T-cell (primary cell): ENCODE measurements around the gene FYB1. TPM values are rescaled to one million over a fixed set of nuclear protein-coding genes. Genes with fewer than 3 reads are reported as not detected.
"Not testable (repeated sequence)": the region's sequence is repeated elsewhere in the genome, so short reads cannot be mapped to it uniquely, and the experiment has no call there.

Source experiments
- ATAC-seq, 4 experiments: fragments of 200-7000 bp in 3 of 4; fragments of 150-1000 bp in 1 of 4; cut with Tn5 transposase; replicated peaks in 1 of 4; 1 replicate in 3 of 4; 2 replicates in 1 of 4; pipeline ENCODE4 v1.10.0; 2021; ENCODE audit warnings: moderate library complexity in 3 of 4, mild to moderate bottlenecking in 2 of 4, moderate number of reproducible peaks in 1 of 4
- CTCF ChIA-PET, 2 donors: fragments of 300-600 bp; sonication (Branson Sonifier 250); formaldehyde crosslinking; loops; one replicate each; lab custom pipeline; 2022; ENCODE audit warnings: antibody characterized with exemption in 2 of 2; lab: Charles Lee
- POLR2A ChIA-PET, 2 donors: fragments of 300-600 bp; sonication (Branson Sonifier 250); formaldehyde crosslinking; loops; one replicate each; lab custom pipeline; 2022; ENCODE audit warnings: antibody characterized with exemption in 2 of 2; lab: Charles Lee
- DNase-seq, 35 experiments: peaks; one replicate each; pipeline versions ENCODE4 v3.0.0 to v3.0.0-alpha.2; 2013 to 2023
- H3K27ac ChIP-seq: one replicate; pipeline ENCODE4 v1.5.1; 2013; ENCODE audit warnings: low read length
- H3K27me3 ChIP-seq, 2 experiments: replicated peaks in 1 of 2; 1 replicate in 1 of 2; 2 replicates in 1 of 2; pipeline versions ENCODE4 v1.6.1 to v1.7.0; 2013; ENCODE audit warnings: low read length in 1 of 2, mixed read lengths in 1 of 2; ENCODE audit not compliant: control insufficient read depth in 2 of 2, insufficient read depth in 2 of 2; ENCODE audit errors: extremely low read depth in 1 of 2
- H3K36me3 ChIP-seq, 2 donors: 1 replicate in 1 of 2; 2 replicates in 1 of 2; pipeline versions ENCODE4 v1.6.1 to v1.7.0; 2013; ENCODE audit warnings: low read length in 1 of 2; ENCODE audit not compliant: control insufficient read depth in 2 of 2, insufficient read depth in 1 of 2; ENCODE audit errors: extremely low read depth in 1 of 2
- H3K4me1 ChIP-seq, 2 experiments: 1 replicate in 1 of 2; 2 replicates in 1 of 2; pipeline versions ENCODE4 v1.6.1 to v1.7.0; 2013; ENCODE audit warnings: low read length in 2 of 2, mixed read lengths in 1 of 2; ENCODE audit not compliant: insufficient read depth in 2 of 2, control insufficient read depth in 1 of 2; ENCODE audit errors: extremely low read depth in 1 of 2
- H3K4me3 ChIP-seq, 2 donors: 1 replicate in 1 of 2; 2 replicates in 1 of 2; pipeline versions ENCODE4 v1.5.1 to v1.7.0; 2013; ENCODE audit warnings: mild to moderate bottlenecking in 2 of 2, low read length in 1 of 2, moderate library complexity in 1 of 2; ENCODE audit not compliant: control insufficient read depth in 1 of 2; ENCODE audit errors: extremely low read depth in 1 of 2
- H3K9me3 ChIP-seq: 2 replicates; pipeline ENCODE4 v1.7.0; 2013
- H3K27ac Mint-ChIP-seq, 2 donors: one replicate each; pipeline ENCODE4 v1.8.0; 2020 to 2021; ENCODE audit warnings: mild to moderate bottlenecking in 2 of 2, mixed read lengths in 2 of 2
- H3K27me3 Mint-ChIP-seq, 2 donors: one replicate each; pipeline ENCODE4 v1.8.0; 2021 to 2022; ENCODE audit warnings: mixed read lengths in 2 of 2
- H3K36me3 Mint-ChIP-seq: one replicate; pipeline ENCODE4 v1.8.0; 2021; ENCODE audit warnings: mixed read lengths
- H3K4me1 Mint-ChIP-seq, 3 donors: one replicate each; pipeline ENCODE4 v1.8.0; 2020 to 2022; ENCODE audit warnings: mixed read lengths in 3 of 3, mild to moderate bottlenecking in 1 of 3
- H3K4me3 Mint-ChIP-seq, 3 donors: one replicate each; pipeline ENCODE4 v1.8.0; 2020 to 2022; ENCODE audit warnings: mild to moderate bottlenecking in 3 of 3, mixed read lengths in 3 of 3, moderate library complexity in 3 of 3
- H3K9me3 Mint-ChIP-seq, 3 donors: one replicate each; pipeline ENCODE4 v1.8.0; 2020 to 2022; ENCODE audit warnings: mixed read lengths in 3 of 3
- WGBS: methylation state at CpG from one replicate; pipeline ENCODE4 v1.1.5; 2013; ENCODE audit warnings: missing lambda C conversion rate; ENCODE audit not compliant: insufficient coverage; 5-methylcytosine and 5-hydroxymethylcytosine counted together
- total RNA-seq, 35 experiments: library from RNA in 6 of 35; stranded (reverse) in 6 of 35; fragments of 120-200 nt in 1 of 35; gene quantifications; one replicate each; pipeline versions ENCODE4 v1.2.1 to v1.2.4 and lab custom pipeline; 2013 to 2026

The FYB1 gene
- total RNA-seq, 5 donors from 2014 or later (not counting 1 experiment from before 2014, with no cell fraction given) = 372 to 769 (median 428) TPM

GRCh38 chr5:39234494-39234893 is 15.1 kb upstream of the FYB1 start:
- H3K4me3 ChIP-seq, ATAC-seq, H3K27ac ChIP-seq, H3K9me3 ChIP-seq, H3K27me3 ChIP-seq, H3K36me3 ChIP-seq, H3K4me1 ChIP-seq, DNase-seq, H3K9me3 Mint-ChIP-seq, CTCF ChIA-PET, H3K36me3 Mint-ChIP-seq, H3K27ac Mint-ChIP-seq, H3K4me3 Mint-ChIP-seq, H3K27me3 Mint-ChIP-seq: not testable (repeated sequence)
- H3K4me1 Mint-ChIP-seq = peaks cover 17 to 26% (median 18%) of the 10 kb centered on the region in 3 donors
- no CpG with 5 or more reads among the region's 1 CpG for WGBS
- POLR2A ChIA-PET = interaction anchor here in 1 of 2 donors (0.6 kb wide), 1 partner anchor 23 kb away, joined by 3 read pairs; no protein-coding TSS in a partner anchor

- Histone ChIP-seq H3K27me3 (no peaks in the 10 kb centered on the region), H3K27ac (no peak overlapping the region), H3K36me3 (no peaks in the 10 kb centered on the region), H3K4me3 (no peak overlapping the region), H3K9me3 (no peaks in the 10 kb centered on the region), H3K4me1 (no peaks in the 10 kb centered on the region)
- no peak for ATAC-seq
- DNase-seq = no peak
- H3K4me3 Mint-ChIP-seq = no peak overlapping the region
- H3K27me3 Mint-ChIP-seq = no peaks in the 10 kb centered on the region
- H3K9me3 Mint-ChIP-seq = no peaks in the 10 kb centered on the region
- H3K36me3 Mint-ChIP-seq = no peaks in the 10 kb centered on the region
- H3K4me1 Mint-ChIP-seq = peaks cover 15 to 19% (median 17%) of the 10 kb centered on the region in 3 donors
- CTCF ChIA-PET = no interaction called here
- 100% methylated on average over 1 of the region's 2 CpGs for WGBS
- POLR2A ChIA-PET = no interaction called here
- H3K27ac Mint-ChIP-seq = no peak overlapping the region
Measured at GRCh38 chr5:39233783-39234182, 14.4 kb upstream of the FYB1 start.

- POLR2A ChIA-PET = interaction anchor here in 1 of 2 donors (0.6 kb wide), 1 partner anchor 52 kb away, joined by 3 read pairs; no protein-coding TSS in a partner anchor
- Histone ChIP-seq H3K27me3 (no peaks in the 10 kb centered on the region), H3K4me3 (no peak overlapping the region), H3K4me1 (no peaks in the 10 kb centered on the region), H3K9me3 (no peaks in the 10 kb centered on the region), H3K27ac (no peak overlapping the region), H3K36me3 (no peaks in the 10 kb centered on the region)
- Mint-ChIP-seq H3K27ac (peak overlapping the region; percentile 40 to 83), H3K27me3 (no peaks in the 10 kb centered on the region), H3K9me3 (no peaks in the 10 kb centered on the region), H3K4me3 (no peak overlapping the region), H3K4me1 (peaks cover 14 to 20% (median 18%) of the 10 kb centered on the region in 3 donors), H3K36me3 (no peaks in the 10 kb centered on the region)
- CTCF ChIA-PET = interaction anchor here (0.6 to 3.3 kb wide), 3 partner anchors 13 to 271 kb away, joined by 3 to 17 read pairs (median 5); partner anchors contain the start of gene FYB1 (in 1 of the 2)
- DNase-seq (no peak), ATAC-seq (peak; percentile 24 to 90 (median 49))
- WGBS = 50% methylated on average over 1 of the region's 4 CpGs
Measured at GRCh38 chr5:39231705-39232525, 12.6 kb upstream of the FYB1 start.

GRCh38 chr5:39228596-39228995 is 9.2 kb upstream of the FYB1 start:
- Histone ChIP-seq H3K4me3 (no peak overlapping the region), H3K27me3 (no peaks in the 10 kb centered on the region), H3K27ac (no peak overlapping the region), H3K36me3 (no peaks in the 10 kb centered on the region), H3K4me1 (peaks cover 3 to 11% of the 10 kb centered on the region in 2 experiments), H3K9me3 (no peaks in the 10 kb centered on the region)
- H3K9me3 Mint-ChIP-seq = no peaks in the 10 kb centered on the region
- H3K36me3 Mint-ChIP-seq = no peaks in the 10 kb centered on the region
- H3K4me1 Mint-ChIP-seq = peaks cover 32 to 42% (median 36%) of the 10 kb centered on the region in 3 donors
- no CpG with 5 or more reads among the region's 3 CpGs for WGBS
- no peaks in the 10 kb centered on the region for H3K27me3 Mint-ChIP-seq
- ChIA-PET CTCF (interaction anchor here in 1 of 2 donors (0.7 to 0.9 kb wide), 2 partner anchors 12 to 13 kb away, joined by 3 read pairs; no protein-coding TSS in a partner anchor), POLR2A (interaction anchor here in 1 of 2 donors (0.7 kb wide), 1 partner anchor 10 kb away, joined by 3 read pairs; no protein-coding TSS in a partner anchor)
- DNase-seq (no peak), ATAC-seq (no peak)
- no peak overlapping the region for H3K27ac Mint-ChIP-seq
- no peak overlapping the region for H3K4me3 Mint-ChIP-seq

- ChIA-PET CTCF (interaction anchor here (0.6 to 2.5 kb wide), 4 partner anchors 9 to 1707 kb away, joined by 3 to 9 read pairs (median 4); no protein-coding TSS in a partner anchor), POLR2A (no interaction called here)
- Histone ChIP-seq H3K27me3 (no peaks in the 10 kb centered on the region), H3K36me3 (no peaks in the 10 kb centered on the region), H3K4me1 (peaks cover 3 to 11% of the 10 kb centered on the region in 2 experiments), H3K4me3 (no peak overlapping the region), H3K27ac (no peak overlapping the region), H3K9me3 (no peaks in the 10 kb centered on the region)
- Mint-ChIP-seq H3K4me3 (peak overlapping the region in 1 of 3 donors; percentile 53), H3K36me3 (no peaks in the 10 kb centered on the region), H3K27me3 (no peaks in the 10 kb centered on the region), H3K4me1 (peaks cover 32 to 38% (median 33%) of the 10 kb centered on the region in 3 donors), H3K27ac (peak overlapping the region; percentile 25 to 76), H3K9me3 (no peaks in the 10 kb centered on the region)
- no CpG with 5 or more reads among the region's 1 CpG for WGBS
- ATAC-seq (no peak), DNase-seq (no peak)
Measured at GRCh38 chr5:39226558-39226957, 7.2 kb upstream of the FYB1 start.

- Mint-ChIP-seq H3K4me1 (peaks cover 27 to 35% (median 31%) of the 10 kb centered on the region in 3 donors), H3K27me3 (no peaks in the 10 kb centered on the region), H3K4me3 (peak overlapping the region in 1 of 3 donors; percentile 53), H3K27ac (peak overlapping the region; percentile 25 to 76), H3K9me3 (no peaks in the 10 kb centered on the region), H3K36me3 (no peaks in the 10 kb centered on the region)
- CTCF ChIA-PET = interaction anchor here (0.6 to 2.5 kb wide), 5 partner anchors 8 to 1707 kb away, joined by 3 to 9 read pairs (median 4); no protein-coding TSS in a partner anchor
- ATAC-seq (peak in 3 of 4 experiments; percentile 41 to 63 (median 52)), DNase-seq (peak in 1 of 35 experiments; percentile 12)
- no peaks in the 10 kb centered on the region for H3K9me3 ChIP-seq
- H3K27ac ChIP-seq = no peak overlapping the region
- peaks cover 3 to 11% of the 10 kb centered on the region in 2 experiments for H3K4me1 ChIP-seq
- WGBS = 84% methylated on average over 3 of the region's 3 CpGs
- no peaks in the 10 kb centered on the region for H3K36me3 ChIP-seq
- POLR2A ChIA-PET = no interaction called here
- H3K4me3 ChIP-seq = no peak overlapping the region
- no peaks in the 10 kb centered on the region for H3K27me3 ChIP-seq
Measured at GRCh38 chr5:39226100-39226451, 6.7 kb upstream of the FYB1 start.
